ENCODE measurements around the gene PDE4D.

Gene PDE4D

GRCh38 chr5:59842999-59843398, 50.5 kb downstream of the PDE4D start:
- Histone ChIP-seq H2AFZ (ENCODE audit: low read length) (no peak overlapping the region), H4K20me1 (ENCODE audit: insufficient read depth, low read length) (no peaks in the 10 kb centered on the region), H3K79me2 (ENCODE audit: low read length) (no peaks in the 10 kb centered on the region), H3K27me3 (replicated peaks; ENCODE audit: insufficient read depth, low read length) (no peaks in the 10 kb centered on the region), H3K36me3 (replicated peaks; ENCODE audit: insufficient read depth, low read length) (no peaks in the 10 kb centered on the region), H3F3A (ENCODE audit: insufficient read depth, low read length) (no peaks in the 10 kb centered on the region), H3K9ac (ENCODE audit: low read length) (no peak overlapping the region), H3K4me1 (ENCODE audit: low read length) (no peaks in the 10 kb centered on the region), H3K4me3 (ENCODE audit: low read length) (no peak overlapping the region), H3K9me3 (replicated peaks; ENCODE audit: insufficient read depth, low read length) (no peaks in the 10 kb centered on the region), H3K27ac (ENCODE audit: low read length) (no peak overlapping the region), H3K9me2 (replicated peaks; ENCODE audit: insufficient read depth, low read length) (no peaks in the 10 kb centered on the region), H3K4me2 (ENCODE audit: low read depth, low read length) (no peak overlapping the region)
- TF ChIP-seq EZH2phosphoT487 (IDR thresholded peaks at IDR 0.05; ENCODE audit: low read length): no peak
- no peak for TF ChIP-seq CTCF (IDR thresholded peaks at IDR 0.05; ENCODE audit: low read length)
- TF ChIP-seq EZH2 (optimal IDR thresholded peaks at IDR 0.05; ENCODE audit: low read depth, low read length): no peak
- DNase-seq: no peak

GRCh38 chr5:59840200-59840601, 53.3 kb downstream of the PDE4D start:
- H4K20me1 ChIP-seq (ENCODE audit: insufficient read depth, low read length): no peaks in the 10 kb centered on the region
- no peak overlapping the region for H3K9ac ChIP-seq (ENCODE audit: low read length)
- no peaks in the 10 kb centered on the region for H3K36me3 ChIP-seq (replicated peaks; ENCODE audit: insufficient read depth, low read length)
- TF ChIP-seq EZH2phosphoT487 (IDR thresholded peaks at IDR 0.05; ENCODE audit: low read length): no peak
- TF ChIP-seq CTCF (IDR thresholded peaks at IDR 0.05; ENCODE audit: low read length): no peak
- TF ChIP-seq EZH2 (optimal IDR thresholded peaks at IDR 0.05; ENCODE audit: low read depth, low read length): no peak
- H3K9me3 ChIP-seq (replicated peaks; ENCODE audit: insufficient read depth, low read length): no peaks in the 10 kb centered on the region
- no peaks in the 10 kb centered on the region for H3K9me2 ChIP-seq (replicated peaks; ENCODE audit: insufficient read depth, low read length)
- no peaks in the 10 kb centered on the region for H3K79me2 ChIP-seq (ENCODE audit: low read length)
- no peak overlapping the region for H3K4me3 ChIP-seq (ENCODE audit: low read length)
- no peak overlapping the region for H3K4me2 ChIP-seq (ENCODE audit: low read depth, low read length)
- no peaks in the 10 kb centered on the region for H3K27me3 ChIP-seq (replicated peaks; ENCODE audit: insufficient read depth, low read length)
- no peaks in the 10 kb centered on the region for H3K4me1 ChIP-seq (ENCODE audit: low read length)
- no peaks in the 10 kb centered on the region for H3F3A ChIP-seq (ENCODE audit: insufficient read depth, low read length)
- no peak overlapping the region for H3K27ac ChIP-seq (ENCODE audit: low read length)
- no peak overlapping the region for H2AFZ ChIP-seq (ENCODE audit: low read length)
- DNase-seq: no peak

GRCh38 chr5:59838989-59839388, 54.5 kb downstream of the PDE4D start:
- H3K27ac ChIP-seq (ENCODE audit: low read length): no peak overlapping the region
- H3K9ac ChIP-seq (ENCODE audit: low read length): no peak overlapping the region
- TF ChIP-seq EZH2phosphoT487 (IDR thresholded peaks at IDR 0.05; ENCODE audit: low read length): no peak
- no peak for TF ChIP-seq CTCF (IDR thresholded peaks at IDR 0.05; ENCODE audit: low read length)
- no peak for TF ChIP-seq EZH2 (optimal IDR thresholded peaks at IDR 0.05; ENCODE audit: low read depth, low read length)
- H3K4me1 ChIP-seq (ENCODE audit: low read length): no peaks in the 10 kb centered on the region
- H3K4me3 ChIP-seq (ENCODE audit: low read length): no peak overlapping the region
- no peak for DNase-seq
- no peaks in the 10 kb centered on the region for H3K27me3 ChIP-seq (replicated peaks; ENCODE audit: insufficient read depth, low read length)
- no peak overlapping the region for H3K4me2 ChIP-seq (ENCODE audit: low read depth, low read length)
- H3K9me3 ChIP-seq (replicated peaks; ENCODE audit: insufficient read depth, low read length): no peaks in the 10 kb centered on the region
- no peak overlapping the region for H2AFZ ChIP-seq (ENCODE audit: low read length)
- H3K36me3 ChIP-seq (replicated peaks; ENCODE audit: insufficient read depth, low read length): no peaks in the 10 kb centered on the region
- no peaks in the 10 kb centered on the region for H3K9me2 ChIP-seq (replicated peaks; ENCODE audit: insufficient read depth, low read length)
- no peaks in the 10 kb centered on the region for H3F3A ChIP-seq (ENCODE audit: insufficient read depth, low read length)
- no peaks in the 10 kb centered on the region for H4K20me1 ChIP-seq (ENCODE audit: insufficient read depth, low read length)
- H3K79me2 ChIP-seq (ENCODE audit: low read length): no peaks in the 10 kb centered on the region

All from MM.1S (cell line).